GM21723 (cell line): ENCODE results near the gene GAP43.
"Not testable (repeated sequence)": the region's sequence is repeated elsewhere in the genome, so short reads cannot be mapped to it uniquely, and the experiment has no call there.

Experiments used
- ATAC-seq: cut with Tn5 transposase; IDR thresholded peaks from one replicate; pipeline ENCODE4 v1.9.1; 2021; ENCODE audit warnings: mild to moderate bottlenecking, moderate library complexity; ENCODE audit not compliant: unreplicated experiment

Gene GAP43

DNA sequence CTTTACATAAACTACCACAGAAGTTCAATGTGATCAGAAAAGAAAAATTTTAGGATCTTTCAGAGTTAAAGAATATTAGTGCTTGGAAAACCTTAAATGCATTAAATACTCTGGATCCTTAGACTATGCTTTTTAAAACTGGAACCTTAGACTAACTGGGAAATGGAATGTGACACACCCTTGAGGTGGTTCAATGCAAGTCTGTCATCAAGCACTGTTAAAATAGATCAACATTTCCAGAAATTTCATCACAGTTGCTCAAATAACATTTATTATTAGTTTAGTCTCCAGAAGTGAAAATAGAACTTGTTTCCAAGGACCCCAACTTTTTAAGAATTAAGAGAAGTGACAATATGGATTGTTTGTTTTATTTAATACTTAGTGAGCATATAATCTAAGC is 71.8 kb downstream of the GAP43 start:
- no peak for ATAC-seq

GRCh38 chr3:115697263-115698053 is 74.1 kb downstream of the GAP43 start:
- ATAC-seq, result no peak

DNA sequence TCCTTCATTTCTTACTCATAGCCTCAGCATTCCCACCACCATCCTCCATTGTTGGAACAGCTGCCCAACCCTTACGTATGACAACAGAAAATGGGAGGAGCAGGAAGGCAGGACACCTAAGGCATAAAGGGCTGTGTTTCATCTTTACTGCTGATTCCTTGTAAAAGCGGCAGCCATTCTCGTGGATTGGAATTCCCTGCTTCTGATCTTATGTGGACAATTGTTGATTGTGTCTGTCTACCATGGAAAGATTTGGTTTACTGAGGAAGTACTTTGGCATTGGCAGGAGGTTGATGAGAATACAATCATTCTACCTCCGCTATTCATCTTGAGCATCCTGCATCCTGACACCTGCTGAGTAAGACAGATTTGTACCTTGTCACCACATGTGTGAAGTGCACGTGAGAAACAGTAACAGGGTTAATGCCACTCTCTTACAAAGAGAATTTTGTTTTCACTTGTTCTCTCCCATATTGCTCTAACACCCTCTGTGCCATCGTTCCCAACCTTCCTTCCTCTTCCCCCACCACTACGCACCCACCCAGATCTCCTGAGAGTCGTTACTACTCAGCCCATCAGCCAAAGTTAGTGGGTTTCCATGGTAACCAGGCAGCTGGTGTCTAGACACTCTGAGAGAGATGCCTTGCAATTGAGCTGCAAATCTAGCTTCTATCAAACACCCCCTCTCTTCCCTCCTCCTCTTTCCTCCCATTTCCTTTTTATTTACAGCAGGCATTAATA is 75.7 kb downstream of the GAP43 start:
- ATAC-seq, result no peak

- ATAC-seq, result no peak
Measured at GRCh38 chr3:115699706-115700105, 76.4 kb downstream of the GAP43 start.

DNA sequence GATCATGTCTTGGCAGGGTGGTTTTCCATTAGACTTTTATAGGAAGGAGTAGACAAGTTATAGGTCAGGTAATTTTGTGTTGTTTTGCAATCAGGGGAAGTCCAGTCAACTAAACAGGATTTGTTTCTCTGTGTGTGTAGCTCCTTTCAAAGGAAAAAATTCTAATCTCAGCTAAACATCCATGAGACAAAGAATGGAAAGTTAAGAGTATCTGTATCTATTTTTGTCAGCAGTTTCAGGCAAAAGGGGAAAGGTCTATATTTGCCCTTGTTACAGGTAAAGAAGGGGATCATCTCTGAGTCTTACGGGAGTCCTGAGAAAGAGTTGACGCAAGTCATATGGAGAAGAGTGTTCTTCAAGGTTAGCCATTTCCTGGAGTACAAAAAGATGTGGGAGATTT is 79.3 kb downstream of the GAP43 start:
- no peak for ATAC-seq

DNA sequence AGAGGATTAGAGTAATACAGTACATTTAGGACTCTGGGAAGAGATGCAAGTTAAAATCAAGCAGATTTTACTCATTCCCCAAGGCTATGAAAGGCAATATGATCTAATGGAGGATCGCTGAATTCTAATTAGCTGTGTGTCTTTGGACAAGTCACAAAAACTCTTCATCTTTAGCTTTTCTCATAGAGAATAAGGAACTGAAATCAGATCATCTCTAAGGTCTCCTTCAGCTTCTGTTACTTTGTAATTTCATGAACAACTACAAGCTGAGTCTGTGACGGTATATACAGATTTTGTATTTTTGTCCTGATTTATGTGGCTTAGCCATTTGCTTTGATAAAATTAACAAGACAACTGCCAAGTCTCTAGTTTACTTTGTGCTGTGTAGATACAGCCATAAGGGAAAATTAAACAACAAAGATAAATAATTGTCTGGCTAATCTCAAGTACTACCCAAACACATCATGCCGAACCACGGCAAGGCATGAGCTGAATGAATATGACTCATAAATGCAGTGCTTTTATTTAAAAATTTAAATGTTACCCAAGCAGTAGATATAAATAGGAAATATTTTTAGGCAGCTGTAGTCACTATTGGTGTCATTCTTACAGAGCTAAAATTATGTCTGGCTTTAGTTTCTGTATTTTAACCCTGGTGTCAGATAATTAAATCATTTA is 81.5 kb downstream of the GAP43 start:
- no peak for ATAC-seq

DNA sequence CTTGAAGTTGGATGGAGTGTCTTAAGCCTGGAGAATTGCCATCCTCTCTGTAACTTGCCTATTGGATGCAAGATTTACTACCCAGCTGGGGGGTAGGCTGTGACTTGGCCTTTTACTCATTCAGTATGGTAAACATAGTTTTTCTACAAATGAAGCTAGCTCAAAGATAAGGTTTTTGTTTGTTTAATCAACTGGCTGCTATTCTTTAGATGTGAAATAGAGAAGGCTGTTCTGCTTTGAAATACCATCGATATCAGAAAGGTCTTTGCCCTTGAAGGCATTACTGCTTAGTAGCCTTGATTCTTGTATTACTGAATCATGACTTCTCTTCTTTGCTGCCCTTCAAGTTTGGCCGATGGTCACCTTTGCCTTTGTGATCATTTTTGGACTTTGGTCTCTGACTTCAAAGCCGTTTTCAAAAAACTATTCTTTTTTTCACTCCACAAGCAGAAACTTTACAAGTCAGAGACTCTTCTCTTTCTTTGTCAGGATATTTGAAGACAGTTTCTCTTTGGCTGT is 83.1 kb downstream of the GAP43 start:
- ATAC-seq, result no peak

GRCh38 chr3:115708540-115708939 is 85.2 kb downstream of the GAP43 start:
- no peak for ATAC-seq

DNA sequence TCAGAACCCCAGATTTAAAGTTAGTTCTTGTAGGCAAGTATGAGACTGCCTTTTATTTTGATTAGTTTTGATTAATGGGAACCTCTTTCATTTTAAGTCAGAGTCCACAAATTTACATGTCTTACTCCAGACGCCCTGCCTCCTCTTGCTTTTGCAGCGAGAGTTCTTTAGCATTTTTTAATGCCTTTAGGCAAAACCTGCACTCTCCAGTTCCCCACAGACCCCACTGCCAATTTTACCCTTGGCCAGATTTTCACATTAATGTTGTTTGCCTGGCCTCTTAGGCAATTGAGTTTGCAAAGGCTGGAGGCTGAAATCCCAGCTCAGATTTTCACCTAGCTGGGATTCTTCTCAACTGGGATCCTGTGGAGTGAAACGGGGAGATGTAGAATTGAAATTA is 85.8 kb downstream of the GAP43 start:
- ATAC-seq, result no peak

GRCh38 chr3:115709931-115710330 is 86.6 kb downstream of the GAP43 start:
- no peak for ATAC-seq

GRCh38 chr3:115710799-115711198 is 87.5 kb downstream of the GAP43 start:
- no peak for ATAC-seq

GRCh38 chr3:115712871-115713270 is 89.6 kb downstream of the GAP43 start:
- no peak for ATAC-seq

DNA sequence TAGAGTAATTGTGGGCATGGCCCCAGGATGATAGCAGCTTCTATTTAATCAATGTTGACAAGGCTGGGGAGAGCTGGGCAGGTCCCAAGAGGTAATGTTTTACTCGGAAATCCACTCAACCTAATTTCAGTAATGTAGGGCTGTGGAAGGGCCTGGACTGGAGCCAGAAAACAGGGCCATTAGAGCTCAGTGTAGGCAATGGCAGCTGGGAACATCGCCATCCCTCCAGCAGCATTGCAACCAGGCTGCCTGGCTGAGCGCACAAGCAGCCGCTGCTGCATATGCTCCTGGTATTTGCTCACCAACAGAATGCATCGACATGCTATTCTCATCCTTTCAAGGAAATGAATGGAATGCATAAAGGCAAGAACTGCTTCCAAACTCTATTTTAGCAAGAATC is 90.0 kb downstream of the GAP43 start:
- ATAC-seq, result no peak

DNA sequence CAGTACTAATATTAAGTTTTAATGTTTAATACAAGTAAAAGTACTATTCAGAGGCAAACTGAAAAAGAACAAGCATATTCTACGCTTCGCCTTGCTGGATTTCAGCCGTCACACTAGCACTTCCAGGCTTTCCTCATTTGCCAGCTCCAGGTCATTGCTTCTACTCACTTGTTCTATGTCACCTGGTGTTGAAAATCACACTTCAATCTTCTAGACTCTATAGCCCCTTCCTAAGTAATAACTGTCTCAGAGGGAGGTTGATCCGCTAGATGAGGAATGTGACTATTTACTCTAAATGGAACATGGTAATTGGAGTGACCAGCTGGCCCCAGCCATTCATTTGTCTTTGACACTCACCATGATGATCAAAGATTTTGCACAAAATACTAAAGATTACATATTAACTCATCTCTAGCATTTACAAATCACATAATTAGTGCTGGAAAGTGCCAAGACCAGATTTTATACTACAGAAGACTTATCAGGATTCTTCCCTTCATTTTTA is 92.0 kb downstream of the GAP43 start:
- no peak for ATAC-seq

- ATAC-seq, result no peak
Measured at GRCh38 chr3:115720983-115721382, 97.7 kb downstream of the GAP43 start.

DNA sequence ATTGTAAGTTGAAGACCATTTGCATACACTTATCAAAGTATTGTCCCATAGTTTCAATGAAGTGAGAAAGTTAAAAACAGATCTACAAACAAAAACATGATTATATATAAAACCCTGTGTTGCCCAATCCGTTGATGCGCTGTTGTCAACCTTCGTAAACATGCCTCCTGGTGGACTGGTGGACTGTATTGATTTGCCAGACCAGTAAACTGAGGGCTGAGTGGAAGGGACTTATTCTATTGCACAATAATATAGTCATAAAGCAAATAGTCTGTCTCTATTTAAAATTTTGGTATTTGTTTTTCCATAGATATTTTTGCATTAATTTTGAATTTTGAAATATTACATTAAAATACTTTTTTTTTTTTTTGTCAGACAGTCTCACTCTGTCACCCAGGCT is 102.5 kb downstream of the GAP43 start:
- ATAC-seq, result no peak

DNA sequence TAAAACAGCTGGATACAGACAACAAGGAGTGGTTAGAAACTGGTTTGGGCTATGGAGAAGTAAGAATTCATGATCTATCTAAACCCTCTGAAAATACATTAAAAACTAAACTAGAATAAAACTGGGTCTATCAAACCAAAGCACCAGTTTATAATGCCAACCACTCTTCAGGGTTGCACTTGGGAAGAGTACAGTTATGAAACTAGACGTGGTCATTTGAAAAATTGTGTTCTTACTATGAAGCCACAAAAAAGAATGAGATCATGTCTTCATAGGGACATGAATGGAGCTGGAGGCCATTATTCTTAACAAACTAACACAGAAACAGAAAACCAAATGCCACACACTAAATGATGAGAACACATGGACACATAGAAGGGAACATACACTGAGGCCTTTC is 103.8 kb downstream of the GAP43 start:
- ATAC-seq, result no peak

DNA sequence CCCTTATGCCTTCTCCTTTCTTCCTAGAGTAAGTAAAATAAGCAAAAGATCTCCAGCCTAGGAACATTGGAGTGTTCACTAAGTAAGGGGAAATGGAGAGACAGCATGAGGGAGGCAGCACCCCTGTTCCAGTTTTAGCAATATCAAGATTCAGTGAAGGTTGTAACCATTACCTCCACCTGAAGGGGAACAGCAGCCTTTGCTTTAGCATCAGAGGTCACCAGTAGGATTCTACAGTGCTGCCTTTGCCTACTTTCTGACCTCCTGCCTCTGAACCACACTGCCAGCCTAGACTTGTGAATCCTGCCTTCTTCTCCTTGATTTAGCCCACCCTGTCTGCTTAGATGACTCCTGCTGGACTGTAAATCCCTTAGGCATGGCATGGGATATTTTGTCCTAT is 104.7 kb downstream of the GAP43 start:
- ATAC-seq, result no peak

DNA sequence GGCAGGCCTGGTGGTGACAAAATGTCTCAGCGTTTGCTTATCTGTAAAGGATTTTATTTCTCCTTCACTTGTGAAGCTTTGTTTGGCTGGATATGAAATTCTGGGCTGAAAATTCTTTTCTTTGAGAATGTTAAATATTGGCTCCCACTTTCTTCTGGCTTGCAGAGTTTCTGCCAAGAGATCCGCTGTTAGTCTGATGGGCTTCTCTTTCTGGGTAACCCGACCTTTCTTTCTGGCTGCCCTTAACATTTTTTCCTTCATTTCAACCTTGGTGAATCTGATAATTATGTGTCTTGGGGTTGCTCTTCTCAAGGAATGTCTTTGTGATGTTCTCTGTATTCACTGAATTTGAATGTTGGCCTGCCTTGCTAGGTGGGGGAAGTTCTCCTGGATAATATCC is 113.0 kb downstream of the GAP43 start:
- not testable (repeated sequence) for ATAC-seq

DNA sequence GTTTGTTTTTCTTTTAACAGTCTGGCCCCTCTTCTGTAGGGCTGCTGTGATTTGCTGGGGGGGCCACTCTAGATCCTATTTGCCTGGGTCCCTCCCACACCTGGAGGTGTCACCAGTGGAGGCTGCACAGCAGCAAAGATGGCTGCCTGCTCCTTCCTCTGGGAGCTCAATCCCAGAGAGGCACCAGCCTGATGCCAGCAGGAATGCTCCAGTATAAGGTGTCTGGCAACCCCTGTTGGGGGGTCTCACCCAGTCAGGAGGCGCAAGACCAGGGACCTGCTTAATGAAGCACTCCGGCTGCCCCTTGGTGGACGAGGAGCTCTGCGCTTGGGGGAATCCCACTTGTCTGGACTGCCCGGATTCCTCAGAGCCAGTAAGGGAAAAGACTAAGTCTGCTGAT is 118.3 kb downstream of the GAP43 start:
- no peak for ATAC-seq

DNA sequence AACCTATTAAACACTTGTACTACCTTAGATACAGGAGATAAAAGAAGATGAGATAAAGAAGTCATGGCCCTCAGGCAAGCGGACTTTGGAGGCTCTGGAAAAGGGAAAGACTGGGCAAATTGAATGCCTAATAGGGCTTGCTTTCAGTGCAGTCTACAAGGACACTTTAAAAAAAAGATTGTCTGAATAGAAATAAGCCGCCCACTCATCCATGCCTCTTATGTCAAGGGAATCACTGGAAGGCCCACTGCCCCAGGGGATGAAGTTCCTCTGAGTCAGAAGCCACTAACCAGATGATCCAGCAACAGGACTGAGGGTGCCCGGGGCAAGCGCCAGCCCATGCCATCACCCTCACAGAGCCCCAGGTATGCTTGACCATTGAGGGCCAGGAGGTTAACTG is 121.2 kb downstream of the GAP43 start:
- ATAC-seq, result not testable (repeated sequence)
